Kidney epithelial cell (primary cell): ENCODE measurements around the gene BUD31. TPM values are rescaled to one million over a fixed set of nuclear protein-coding genes. Genes with fewer than 3 reads are reported as not detected.

Experiments used
- DNase-seq: peaks from one replicate; pipeline ENCODE4 v3.0.0-alpha.2; 2010; ENCODE audit warnings: low read depth
- H3K27me3 ChIP-seq: 2 replicates; pipeline ENCODE4 v1.6.0; 2011; ENCODE audit warnings: low read length; ENCODE audit not compliant: control insufficient read depth, insufficient read depth
- H3K36me3 ChIP-seq: 2 replicates; pipeline ENCODE4 v1.5.1; 2011; ENCODE audit warnings: low read length; ENCODE audit not compliant: control insufficient read depth, insufficient read depth
- H3K4me3 ChIP-seq: 2 replicates; pipeline ENCODE4 v1.5.1; 2011; ENCODE audit warnings: low read depth, mild to moderate bottlenecking, control low read depth, low read length
- total RNA-seq: library from RNA; depleted of rRNA; stranded (reverse); fragments of >200 nt; gene quantifications from 2 replicates; pipeline ENCODE4 v1.2.3, GENCODE V29; 2015
- TF ChIP-seq, protein P1 (sequence below): IDR thresholded peaks from 2 replicates; pipeline ENCODE4 v1.5.1; 2011; ENCODE audit warnings: mild to moderate bottlenecking, moderate library complexity, low read length, control low read depth, inconsistent platforms; ENCODE audit not compliant: insufficient read depth, poor library complexity, severe bottlenecking

BUD31 gene
- total RNA-seq, 1 donor from 2014 or later = 153 TPM

DNA sequence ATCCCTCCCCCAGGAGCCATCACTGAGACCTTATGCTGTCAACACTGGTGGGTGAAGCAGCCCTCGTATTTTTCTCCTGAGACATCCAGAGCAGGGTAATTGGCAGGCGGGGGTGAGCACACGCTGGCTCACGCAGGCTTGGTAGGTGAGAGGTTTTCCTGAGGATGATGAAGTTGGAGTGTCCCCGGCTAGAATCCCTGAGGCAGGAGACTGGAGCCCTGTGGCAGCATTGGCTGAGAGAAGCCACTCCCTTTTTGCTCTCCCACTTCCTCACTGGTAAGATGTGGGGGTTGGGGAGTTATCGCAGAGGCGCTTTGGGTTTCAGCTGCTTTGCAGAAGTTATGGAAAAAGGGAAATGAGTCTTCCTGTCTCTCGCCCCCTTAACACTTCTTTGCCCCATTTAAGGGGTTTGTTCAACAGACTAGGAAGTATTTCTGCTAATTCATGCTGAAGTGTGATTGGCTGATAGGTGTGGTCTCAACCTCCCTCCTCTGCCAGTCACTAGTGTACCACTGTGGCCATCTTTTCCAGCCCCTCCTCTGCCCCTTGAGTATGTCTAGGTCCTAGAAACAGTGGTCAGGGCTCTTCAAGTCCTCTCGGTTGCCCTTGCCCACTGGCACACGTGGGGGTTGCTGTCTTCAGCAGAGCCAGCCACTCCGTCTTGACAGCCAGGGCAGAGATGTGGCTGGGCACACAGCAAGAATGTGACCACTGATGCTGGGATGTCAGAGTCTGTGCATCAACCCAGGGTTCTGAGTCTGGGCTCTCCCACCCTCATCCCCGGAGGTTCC lies 28.5 kb upstream of the BUD31 start:
- no peaks in the 10 kb centered on the region for H3K27me3 ChIP-seq
- TF ChIP-seq, protein P1, sequence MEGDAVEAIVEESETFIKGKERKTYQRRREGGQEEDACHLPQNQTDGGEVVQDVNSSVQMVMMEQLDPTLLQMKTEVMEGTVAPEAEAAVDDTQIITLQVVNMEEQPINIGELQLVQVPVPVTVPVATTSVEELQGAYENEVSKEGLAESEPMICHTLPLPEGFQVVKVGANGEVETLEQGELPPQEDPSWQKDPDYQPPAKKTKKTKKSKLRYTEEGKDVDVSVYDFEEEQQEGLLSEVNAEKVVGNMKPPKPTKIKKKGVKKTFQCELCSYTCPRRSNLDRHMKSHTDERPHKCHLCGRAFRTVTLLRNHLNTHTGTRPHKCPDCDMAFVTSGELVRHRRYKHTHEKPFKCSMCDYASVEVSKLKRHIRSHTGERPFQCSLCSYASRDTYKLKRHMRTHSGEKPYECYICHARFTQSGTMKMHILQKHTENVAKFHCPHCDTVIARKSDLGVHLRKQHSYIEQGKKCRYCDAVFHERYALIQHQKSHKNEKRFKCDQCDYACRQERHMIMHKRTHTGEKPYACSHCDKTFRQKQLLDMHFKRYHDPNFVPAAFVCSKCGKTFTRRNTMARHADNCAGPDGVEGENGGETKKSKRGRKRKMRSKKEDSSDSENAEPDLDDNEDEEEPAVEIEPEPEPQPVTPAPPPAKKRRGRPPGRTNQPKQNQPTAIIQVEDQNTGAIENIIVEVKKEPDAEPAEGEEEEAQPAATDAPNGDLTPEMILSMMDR = no peak
- no peak overlapping the region for H3K4me3 ChIP-seq
- no peaks in the 10 kb centered on the region for H3K36me3 ChIP-seq
- DNase-seq = no peak

DNA sequence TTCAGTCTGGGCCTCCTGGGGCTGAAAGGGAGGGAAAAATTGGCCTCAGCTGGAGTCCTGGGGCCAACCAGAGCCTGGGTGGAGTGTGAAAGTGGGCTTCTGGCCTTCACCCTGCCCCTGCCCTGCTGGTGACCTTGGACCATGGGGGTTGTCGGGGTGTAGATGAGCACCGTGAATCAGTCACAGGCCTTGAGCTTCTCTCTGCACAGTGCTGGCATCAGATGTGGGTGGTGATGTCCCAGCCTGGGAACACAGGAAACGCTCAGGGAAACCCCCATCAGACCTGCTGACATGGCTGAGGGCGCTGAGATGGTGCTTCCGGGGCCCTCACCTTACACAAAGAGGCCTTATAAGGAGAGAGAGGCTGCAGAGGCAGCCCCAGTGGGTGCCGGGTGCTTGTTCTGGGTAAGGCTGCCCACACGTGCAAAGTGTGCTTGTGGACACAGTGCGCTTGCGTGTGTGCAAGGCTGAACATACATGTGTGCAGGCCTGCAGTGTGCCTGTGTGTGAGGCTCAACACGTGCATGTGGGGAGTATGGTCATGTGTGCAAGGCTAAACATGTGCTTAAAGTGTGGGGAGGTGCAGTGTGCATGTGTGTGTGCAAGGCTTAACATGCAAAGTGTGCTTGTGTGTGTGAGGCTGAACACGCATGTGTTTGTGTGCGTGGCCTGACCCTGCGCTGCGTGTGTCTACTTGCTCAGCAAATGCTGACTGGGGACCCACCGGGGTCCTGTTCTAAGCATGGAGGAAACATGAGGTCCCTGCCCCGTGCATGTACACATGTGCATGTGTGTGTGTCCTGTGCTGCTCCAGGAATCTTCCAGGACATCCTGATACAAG lies 27.7 kb upstream of the BUD31 start:
- H3K27me3 ChIP-seq = no peaks in the 10 kb centered on the region
- TF ChIP-seq, protein P1 = no peak
- H3K4me3 ChIP-seq = no peak overlapping the region
- DNase-seq = no peak
- H3K36me3 ChIP-seq = no peaks in the 10 kb centered on the region

DNA sequence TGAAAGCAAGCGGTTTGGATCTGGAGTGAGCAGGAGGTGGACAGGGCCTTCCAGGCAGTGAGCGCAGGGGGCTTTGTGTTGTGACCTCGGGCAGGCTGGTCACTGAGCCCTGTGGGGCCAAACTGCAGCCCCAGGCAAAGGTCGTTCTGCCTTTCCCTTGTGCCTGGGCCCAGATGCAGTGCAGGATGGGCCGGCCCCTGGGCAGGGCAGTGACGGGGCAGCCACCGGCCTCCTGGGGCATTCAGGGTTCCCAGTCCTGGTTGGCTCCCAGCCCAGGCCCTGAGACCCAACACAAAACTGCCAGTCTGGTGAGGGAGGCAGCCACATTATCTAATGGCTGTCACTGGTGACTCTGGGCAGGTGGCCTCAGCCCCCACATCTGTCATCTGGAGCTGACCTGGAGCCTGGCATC lies 27.1 kb upstream of the BUD31 start:
- Histone ChIP-seq H3K27me3 (no peaks in the 10 kb centered on the region), H3K4me3 (no peak overlapping the region), H3K36me3 (no peaks in the 10 kb centered on the region)
- no peak for DNase-seq
- TF ChIP-seq, protein P1 = no peak

DNA sequence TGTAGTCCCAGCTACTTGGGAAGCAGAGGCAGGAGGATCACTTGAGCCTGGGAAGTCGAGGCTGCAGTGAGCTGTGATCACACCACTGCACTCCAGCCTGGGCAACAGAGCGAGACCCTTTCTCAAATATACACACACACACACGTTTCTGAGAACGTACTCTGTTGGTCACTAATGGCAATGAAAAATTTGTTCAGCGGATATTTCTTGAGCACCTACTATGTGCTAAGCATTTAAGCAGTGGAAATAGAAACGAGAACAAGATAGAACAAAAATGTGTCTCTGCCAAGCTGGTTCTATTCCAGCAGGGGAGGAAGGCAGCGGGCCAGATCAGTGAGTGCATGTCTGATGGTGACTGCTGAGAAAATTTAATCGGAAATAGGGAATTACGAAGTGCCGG lies 25.6 kb upstream of the BUD31 start:
- TF ChIP-seq, protein P1 = no peak
- DNase-seq = no peak
- no peak overlapping the region for H3K4me3 ChIP-seq
- H3K27me3 ChIP-seq = no peaks in the 10 kb centered on the region
- H3K36me3 ChIP-seq = no peaks in the 10 kb centered on the region

DNA sequence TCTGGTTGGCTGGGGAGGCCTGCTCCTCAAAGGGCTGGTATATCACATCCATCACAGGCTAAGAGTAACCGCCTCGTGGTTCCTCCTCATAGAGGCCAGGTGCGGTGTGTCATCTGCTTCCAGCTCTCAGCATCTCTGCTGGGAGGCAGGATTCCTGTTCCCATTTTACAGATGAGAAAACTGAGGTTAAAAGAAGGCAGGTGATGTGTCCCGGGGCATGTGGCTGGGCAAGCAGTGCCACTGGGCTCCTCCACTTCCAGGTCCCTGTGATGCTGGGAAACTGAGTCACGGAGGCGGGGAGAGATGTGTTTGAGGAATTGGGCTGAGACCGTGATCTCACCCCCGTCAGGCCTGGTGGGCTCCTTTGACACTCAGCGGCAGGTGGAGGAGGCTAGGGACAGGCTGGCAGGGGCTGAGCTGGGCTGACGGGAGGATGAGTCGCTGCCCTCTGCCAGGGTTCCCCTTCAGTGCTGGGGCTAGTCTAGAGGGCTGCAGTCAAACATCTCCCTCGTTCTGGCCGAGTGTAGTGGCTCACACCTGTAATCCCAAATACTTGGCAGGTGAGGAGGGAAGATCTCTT lies 24.9 kb upstream of the BUD31 start:
- DNase-seq = no peak
- H3K4me3 ChIP-seq = no peak overlapping the region
- no peaks in the 10 kb centered on the region for H3K36me3 ChIP-seq
- no peaks in the 10 kb centered on the region for H3K27me3 ChIP-seq
- TF ChIP-seq, protein P1 = no peak
